GM23338 (cell line): ENCODE data around the gene ANKRD11. TPM values are rescaled to one million over a fixed set of nuclear protein-coding genes. Genes with fewer than 3 reads are reported as not detected.
"Not testable (repeated sequence)": the region's sequence is repeated elsewhere in the genome, so short reads cannot be mapped to it uniquely, and the experiment has no call there.

Experiments
- ATAC-seq: fragments of 200-7000 bp; cut with Tn5 transposase; 3 replicates; pipeline ENCODE4 v1.9.1; 2020
- DNase-seq: peaks from one replicate; pipeline ENCODE4 v3.0.0-alpha.2; 2015; ENCODE audit warnings: low spot score
- H2AFZ ChIP-seq: fragments of 200-600 bp; sonication (generic); 2 replicates; pipeline ENCODE4 v1.8.0; 2016; ENCODE audit warnings: antibody characterized with exemption, mild to moderate bottlenecking, moderate library complexity
- H3F3A ChIP-seq: fragments of 200-600 bp; sonication (generic); replicated peaks from 2 replicates; pipeline ENCODE4 v1.8.0; 2017; ENCODE audit warnings: antibody characterized with exemption, mixed run types, low read depth
- H3K27ac ChIP-seq: fragments of 200-600 bp; sonication (generic); 2 replicates; pipeline ENCODE4 v1.6.1; 2016; ENCODE audit warnings: low read depth
- H3K27me3 ChIP-seq: fragments of 200-600 bp; sonication (generic); 2 replicates; pipeline ENCODE4 v1.8.0; 2016; ENCODE audit warnings: mild to moderate bottlenecking, mixed run types, moderate library complexity; ENCODE audit not compliant: insufficient read depth
- H3K36me3 ChIP-seq: fragments of 200-600 bp; sonication (generic); 2 replicates; pipeline ENCODE4 v1.8.0; 2016; ENCODE audit warnings: mild to moderate bottlenecking; ENCODE audit not compliant: insufficient read depth
- H3K4me1 ChIP-seq: fragments of 200-600 bp; sonication (generic); 2 replicates; pipeline ENCODE4 v1.8.0; 2016; ENCODE audit warnings: mild to moderate bottlenecking, moderate library complexity; ENCODE audit not compliant: insufficient read depth
- H3K4me2 ChIP-seq: fragments of 200-600 bp; sonication (generic); 2 replicates; pipeline ENCODE4 v1.7.1; 2017; ENCODE audit warnings: mixed run types
- H3K4me3 ChIP-seq: fragments of 200-600 bp; sonication (generic); 2 replicates; pipeline ENCODE4 v1.6.1; 2016; ENCODE audit warnings: mixed run types
- H3K79me2 ChIP-seq: fragments of 200-600 bp; sonication (generic); replicated peaks from 2 replicates; pipeline ENCODE4 v1.8.0; 2017; ENCODE audit warnings: mild to moderate bottlenecking; ENCODE audit not compliant: insufficient read depth
- H3K9me2 ChIP-seq: fragments of 200-600 bp; sonication (generic); 2 replicates; pipeline ENCODE4 v1.8.0; 2017; ENCODE audit not compliant: insufficient read depth
- H4K20me1 ChIP-seq: fragments of 200-600 bp; sonication (generic); replicated peaks from 2 replicates; pipeline ENCODE4 v1.8.0; 2017; ENCODE audit warnings: mild to moderate bottlenecking; ENCODE audit not compliant: insufficient read depth
- H3K27ac Mint-ChIP-seq: 2 replicates; pipeline ENCODE4 v1.8.0; 2020; ENCODE audit warnings: inconsistent platforms, mild to moderate bottlenecking, moderate library complexity, mixed read lengths
- H3K27me3 Mint-ChIP-seq: 3 replicates; pipeline ENCODE4 v1.8.0; 2022; ENCODE audit warnings: low read depth, mild to moderate bottlenecking, moderate library complexity, mixed read lengths, inconsistent platforms; ENCODE audit not compliant: insufficient read depth, poor library complexity
- H3K36me3 Mint-ChIP-seq: 3 replicates; pipeline ENCODE4 v1.8.0; 2021; ENCODE audit warnings: low read depth, mild to moderate bottlenecking, inconsistent platforms, moderate library complexity, mixed read lengths
- H3K4me1 Mint-ChIP-seq: 3 replicates; pipeline ENCODE4 v1.8.0; 2020; ENCODE audit warnings: mild to moderate bottlenecking, inconsistent platforms, mixed read lengths
- H3K4me3 Mint-ChIP-seq: 3 replicates; pipeline ENCODE4 v1.8.0; 2021; ENCODE audit warnings: moderate library complexity, mild to moderate bottlenecking, inconsistent platforms, mixed read lengths
- H3K9me3 Mint-ChIP-seq: 3 replicates; pipeline ENCODE4 v1.8.0; 2020; ENCODE audit warnings: moderate library complexity, mild to moderate bottlenecking, inconsistent platforms, mixed read lengths
- EZH2phosphoT487 ChIP-seq: fragments of 200-600 bp; sonication (generic); IDR thresholded peaks from one replicate; pipeline ENCODE4 v1.8.1; 2018; ENCODE audit warnings: antibody characterized with exemption; ENCODE audit not compliant: unreplicated experiment
- POLR2AphosphoS5 ChIP-seq: IDR thresholded peaks from 2 replicates; pipeline ENCODE4 v1.6.1; 2016; ENCODE audit warnings: antibody characterized with exemption, low read depth
- ZNF114 ChIP-seq: fragments of 250-450 bp; sonication (Bioruptor Pico); IDR thresholded peaks from 2 replicates; pipeline ENCODE4 v1.5.0; 2020; ENCODE audit warnings: mild to moderate bottlenecking, moderate library complexity
- ZNF331 ChIP-seq: fragments of 250-450 bp; sonication (Bioruptor Pico); IDR thresholded peaks from 2 replicates; pipeline ENCODE4 v1.5.0; 2020; ENCODE audit warnings: low read depth, mild to moderate bottlenecking, moderate library complexity
- polyA plus RNA-seq: library from polyadenylated mRNA; unstranded; fragments of >200 nt; fragmentation: Nextera tagmentation; extraction: Ambion mirVana; gene quantifications from 2 replicates; pipeline ENCODE4 v1.2.1, GENCODE V29; 2016
- total RNA-seq: library from RNA; depleted of rRNA; stranded (reverse); fragments of >200 nt; shearing (Covaris generic); gene quantifications from 2 replicates; pipeline ENCODE4 v1.2.3, GENCODE V29; 2014
- TF ChIP-seq, protein P1 (sequence below): IDR thresholded peaks from one replicate; pipeline ENCODE4 v1.6.1; 2018; ENCODE audit warnings: antibody characterized with exemption; ENCODE audit not compliant: unreplicated experiment

The ANKRD11 gene
- total and polyA plus RNA-seq, 2 experiments from 2014 or later = 130 to 159 TPM

GRCh38 chr16:89430436-89431157 is 59.8 kb downstream of the ANKRD11 start:
- Histone ChIP-seq H3K27me3 (no peaks in the 10 kb centered on the region), H4K20me1 (peaks cover 79% of the 10 kb centered on the region), H3K9me2 (no peaks in the 10 kb centered on the region), H3K4me3 (no peak overlapping the region), H3F3A (peaks cover 12% of the 10 kb centered on the region; the same call in 1 of the 2 replicates), H3K4me1 (peaks cover 58% of the 10 kb centered on the region), H3K36me3 (no peaks in the 10 kb centered on the region), H3K79me2 (peaks cover 84% of the 10 kb centered on the region), H3K4me2 (peak overlapping the region; percentile 64; the same call in 1 of the 2 replicates), H3K27ac (peak overlapping the region; percentile 81; the same call in 1 of the 2 replicates), H2AFZ (no peak overlapping the region)
- ATAC-seq = peak; percentile 46
- Mint-ChIP-seq H3K4me3 (peak overlapping the region; percentile 14; the same call in 1 of the 3 replicates), H3K36me3 (peaks cover 16% of the 10 kb centered on the region), H3K27me3 (peaks cover 6% of the 10 kb centered on the region), H3K27ac (0 out of 2 replicates have a peak overlapping the region, but pooled peaks have one; percentile 31), H3K9me3 (peaks cover 4% of the 10 kb centered on the region; the same call in 1 of the 3 replicates), H3K4me1 (peaks cover 32% of the 10 kb centered on the region)
- DNase-seq = no peak
- no peak for TF ChIP-seq POLR2AphosphoS5
- TF ChIP-seq, protein P1, sequence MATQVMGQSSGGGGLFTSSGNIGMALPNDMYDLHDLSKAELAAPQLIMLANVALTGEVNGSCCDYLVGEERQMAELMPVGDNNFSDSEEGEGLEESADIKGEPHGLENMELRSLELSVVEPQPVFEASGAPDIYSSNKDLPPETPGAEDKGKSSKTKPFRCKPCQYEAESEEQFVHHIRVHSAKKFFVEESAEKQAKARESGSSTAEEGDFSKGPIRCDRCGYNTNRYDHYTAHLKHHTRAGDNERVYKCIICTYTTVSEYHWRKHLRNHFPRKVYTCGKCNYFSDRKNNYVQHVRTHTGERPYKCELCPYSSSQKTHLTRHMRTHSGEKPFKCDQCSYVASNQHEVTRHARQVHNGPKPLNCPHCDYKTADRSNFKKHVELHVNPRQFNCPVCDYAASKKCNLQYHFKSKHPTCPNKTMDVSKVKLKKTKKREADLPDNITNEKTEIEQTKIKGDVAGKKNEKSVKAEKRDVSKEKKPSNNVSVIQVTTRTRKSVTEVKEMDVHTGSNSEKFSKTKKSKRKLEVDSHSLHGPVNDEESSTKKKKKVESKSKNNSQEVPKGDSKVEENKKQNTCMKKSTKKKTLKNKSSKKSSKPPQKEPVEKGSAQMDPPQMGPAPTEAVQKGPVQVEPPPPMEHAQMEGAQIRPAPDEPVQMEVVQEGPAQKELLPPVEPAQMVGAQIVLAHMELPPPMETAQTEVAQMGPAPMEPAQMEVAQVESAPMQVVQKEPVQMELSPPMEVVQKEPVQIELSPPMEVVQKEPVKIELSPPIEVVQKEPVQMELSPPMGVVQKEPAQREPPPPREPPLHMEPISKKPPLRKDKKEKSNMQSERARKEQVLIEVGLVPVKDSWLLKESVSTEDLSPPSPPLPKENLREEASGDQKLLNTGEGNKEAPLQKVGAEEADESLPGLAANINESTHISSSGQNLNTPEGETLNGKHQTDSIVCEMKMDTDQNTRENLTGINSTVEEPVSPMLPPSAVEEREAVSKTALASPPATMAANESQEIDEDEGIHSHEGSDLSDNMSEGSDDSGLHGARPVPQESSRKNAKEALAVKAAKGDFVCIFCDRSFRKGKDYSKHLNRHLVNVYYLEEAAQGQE = no peak
- TF ChIP-seq ZNF114 (CRISPR knock-in tag) = no peak
- TF ChIP-seq ZNF331 (CRISPR knock-in tag) = no peak
- TF ChIP-seq EZH2phosphoT487 = no peak

- not testable (repeated sequence) for H3K36me3 ChIP-seq, H3K27me3 Mint-ChIP-seq, H3K27ac Mint-ChIP-seq, H3K27ac ChIP-seq, H3K4me3 ChIP-seq, H3K4me2 ChIP-seq, H3K9me3 Mint-ChIP-seq, H3K4me3 Mint-ChIP-seq, H3K9me2 ChIP-seq, H2AFZ ChIP-seq, ATAC-seq, DNase-seq, H3K27me3 ChIP-seq
- Mint-ChIP-seq H3K36me3 (peaks cover 11% of the 10 kb centered on the region), H3K4me1 (peaks cover 36% of the 10 kb centered on the region)
- peaks cover 78% of the 10 kb centered on the region for H4K20me1 ChIP-seq
- H3F3A ChIP-seq = peaks cover 12% of the 10 kb centered on the region; the same call in 1 of the 2 replicates
- H3K4me1 ChIP-seq = peaks cover 65% of the 10 kb centered on the region
- H3K79me2 ChIP-seq = peaks cover 84% of the 10 kb centered on the region
Measured at GRCh38 chr16:89428605-89429004, 61.8 kb downstream of the ANKRD11 start.
